Aorta (tissue), 5 donors: ENCODE measurements around the gene FBLN1. TPM values are rescaled to one million over a fixed set of nuclear protein-coding genes. Genes with fewer than 3 reads are reported as not detected.
"Not testable (repeated sequence)": the region's sequence is repeated elsewhere in the genome, so short reads cannot be mapped to it uniquely, and the experiment has no call there.

Experiments
- ATAC-seq: fragments of 200-7000 bp; cut with Tn5 transposase; one replicate; pipeline ENCODE4 v1.9.1; 2022; ENCODE audit warnings: moderate library complexity; ENCODE audit not compliant: low FRiP score
- DNase-seq, 2 donors: peaks; one replicate each; pipeline ENCODE4 v3.0.0-alpha.2; 2020
- H3K27ac ChIP-seq, 2 donors: one replicate each; pipeline ENCODE4 v1.5.1; 2013; ENCODE audit warnings: low read length in 2 of 2, mild to moderate bottlenecking in 2 of 2, moderate library complexity in 2 of 2, control low read depth in 1 of 2, inconsistent platforms in 1 of 2, low read depth in 1 of 2
- H3K27me3 ChIP-seq, 2 donors: one replicate each; pipeline ENCODE4 v1.6.1; 2013; ENCODE audit warnings: control low read depth in 1 of 2, low read length in 1 of 2, mild to moderate bottlenecking in 1 of 2, moderate library complexity in 1 of 2; ENCODE audit not compliant: insufficient read depth in 2 of 2, control insufficient read depth in 1 of 2
- H3K36me3 ChIP-seq, 2 donors: one replicate each; pipeline ENCODE4 v1.6.1; 2013; ENCODE audit warnings: control low read depth in 1 of 2, low read length in 1 of 2, mild to moderate bottlenecking in 1 of 2; ENCODE audit not compliant: insufficient read depth in 2 of 2, control insufficient read depth in 1 of 2
- H3K4me1 ChIP-seq, 2 donors: one replicate each; pipeline ENCODE4 v1.6.1; 2013; ENCODE audit warnings: low read length in 2 of 2, control low read depth in 1 of 2, mild to moderate bottlenecking in 1 of 2, moderate library complexity in 1 of 2; ENCODE audit not compliant: insufficient read depth in 2 of 2, control insufficient read depth in 1 of 2
- H3K4me3 ChIP-seq, 2 donors: one replicate each; pipeline ENCODE4 v1.5.1; 2013; ENCODE audit warnings: low read length in 2 of 2, control low read depth in 1 of 2, mild to moderate bottlenecking in 1 of 2
- H3K9me3 ChIP-seq: one replicate; pipeline ENCODE4 v1.6.1; 2013; ENCODE audit warnings: mild to moderate bottlenecking, low read length; ENCODE audit not compliant: control insufficient read depth
- WGBS, 2 donors: extraction: QIAGEN DNeasy Blood & Tissue Kit; methylation state at CpG; one replicate each; pipeline ENCODE4 v1.1.7; 2013; 5-methylcytosine and 5-hydroxymethylcytosine counted together
- intact Hi-C, 2 donors: fragments of 100-400 bp; cut with DNase I; formaldehyde crosslinking; loops; one replicate each; pipeline versions ENCODE4 v1.14.2 to v1.15.0; 2022
- polyA plus RNA-seq, 2 donors: library from polyadenylated mRNA; stranded (reverse); fragments of 200-250 nt; gene quantifications; one replicate each; pipeline ENCODE4 v1.2.3, GENCODE V29; 2013
- total RNA-seq, 2 donors: library from RNA; stranded (reverse); fragmentation: NEBNext Ultra II Directional; extraction: Animal tissue kit (Norgen Biotek cat#: 25700); gene quantifications; one replicate each; pipeline ENCODE4 v1.2.1, GENCODE V29; 2021
- donor health status: healthy with polysubstance abuse.
- donor health status: Bipolar disorder and iron deficiency.
- donor health status: DM: no; HTN: no; CAD: no.
- donor health status: DM: no; HTN: no; CAD: no.
- donor health status: DM: yes; HTN: yes; CAD: no.

The FBLN1 gene
- total and polyA plus RNA-seq, 4 donors: 48.1 to 1,512 (median 391) TPM

- no peaks in the 10 kb centered on the region for H3K4me1 ChIP-seq
- no peaks in the 10 kb centered on the region for H3K9me3 ChIP-seq
- DNase-seq: peak in 1 of 2 donors; percentile 55
- H3K36me3 ChIP-seq: no peaks in the 10 kb centered on the region
- H3K27ac ChIP-seq: no peak overlapping the region
- no peak overlapping the region for H3K4me3 ChIP-seq
- intact Hi-C loops: no loop called here
- WGBS, 2 donors: 95 to 96% methylated on average over 22 of the region's 22 CpGs
- no peak for ATAC-seq
- H3K27me3 ChIP-seq: no peaks in the 10 kb centered on the region
These were observed 97.3 kb downstream of the FBLN1 start for GRCh38 chr22:45599836-45600577.

DNA sequence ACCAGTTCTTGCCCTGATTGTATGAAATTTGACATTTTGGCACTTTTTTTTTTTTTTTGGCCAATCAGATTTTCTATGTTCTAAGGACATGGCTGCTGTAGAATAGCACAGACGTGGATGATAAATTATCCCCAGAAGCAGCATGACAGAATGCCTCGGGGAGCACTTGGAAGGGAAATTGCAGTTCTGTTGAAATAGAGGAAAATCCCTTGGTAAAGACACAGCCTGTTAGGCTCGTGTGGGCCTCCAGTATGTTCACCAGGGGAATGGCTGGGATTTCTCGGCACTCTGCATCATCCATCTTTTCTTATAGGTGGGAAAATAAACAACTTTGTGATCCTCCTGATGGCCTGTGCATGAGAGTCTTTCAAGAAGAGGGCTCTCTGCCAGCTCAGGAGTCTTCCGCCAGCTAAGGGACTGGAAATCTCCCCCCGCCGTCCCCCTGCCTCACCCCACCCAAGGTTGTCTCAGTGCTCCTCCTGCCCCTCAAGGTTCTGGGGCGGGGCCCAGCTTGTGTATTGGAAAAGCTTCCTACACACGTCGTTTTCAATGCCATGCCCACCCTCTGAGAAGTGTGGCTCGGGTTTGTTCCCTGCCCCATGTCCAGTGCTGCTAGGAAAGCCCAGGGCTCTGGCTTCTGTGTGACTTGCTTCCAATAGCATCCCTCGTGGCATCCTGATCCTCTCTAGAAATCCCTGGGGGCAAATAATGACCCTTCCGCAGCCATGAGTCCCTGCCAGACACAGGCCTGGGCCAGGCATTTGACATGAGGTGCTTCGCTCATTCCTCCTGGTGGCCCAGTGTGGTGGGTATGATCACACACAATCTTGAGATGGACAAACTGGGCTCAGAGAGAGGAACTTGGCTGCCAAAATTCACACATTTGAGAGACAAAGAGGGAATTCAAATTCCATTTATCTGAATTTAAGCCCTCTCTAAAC, 98.4 kb downstream of the FBLN1 start:
- H3K36me3 ChIP-seq: no peaks in the 10 kb centered on the region
- no peak overlapping the region for H3K27ac ChIP-seq
- WGBS, 2 donors: 79 to 86% methylated on average over 14 of the region's 14 CpGs
- intact Hi-C loops: no loop called here
- H3K9me3 ChIP-seq: no peaks in the 10 kb centered on the region
- no peak overlapping the region for H3K4me3 ChIP-seq
- no peak for ATAC-seq
- H3K27me3 ChIP-seq: no peaks in the 10 kb centered on the region
- peak in 1 of 2 donors; percentile 57 for DNase-seq
- H3K4me1 ChIP-seq: no peaks in the 10 kb centered on the region

DNA sequence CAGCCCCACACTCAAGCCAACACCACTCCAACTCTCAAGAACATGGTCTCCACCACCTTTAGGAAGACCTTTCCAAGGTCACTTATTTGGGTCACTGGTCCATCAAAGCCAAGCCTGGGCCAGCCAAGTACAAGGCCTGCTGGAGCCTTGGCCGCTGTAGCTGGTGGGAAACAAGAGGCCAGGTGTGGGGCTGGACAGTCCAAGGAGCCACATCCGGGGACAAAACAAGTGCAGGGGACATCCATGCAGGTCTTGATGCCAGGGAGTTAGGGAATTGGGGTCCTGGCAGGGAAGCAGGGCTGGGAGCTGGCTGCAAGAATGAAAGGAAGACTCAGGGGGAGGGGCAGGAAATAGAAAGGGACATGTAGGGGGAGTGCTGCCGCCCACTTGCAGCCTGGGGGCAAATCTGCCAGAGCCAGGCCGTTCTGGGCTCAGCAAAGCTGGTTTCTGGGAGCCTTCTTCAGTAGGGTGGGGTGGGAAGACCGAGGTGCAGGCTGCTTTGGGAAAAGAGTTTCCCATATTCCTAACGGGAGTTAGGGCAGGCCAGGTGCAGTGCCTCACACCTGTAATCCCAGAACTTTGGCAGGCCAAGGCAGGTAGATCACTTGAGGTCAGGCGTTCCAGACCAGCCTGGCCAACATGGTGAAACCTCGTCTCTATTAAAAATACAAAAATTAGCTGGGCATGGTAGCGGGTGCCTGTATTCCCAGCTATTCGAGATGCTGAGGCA, 99.5 kb downstream of the FBLN1 start:
- ATAC-seq (no peak), DNase-seq (no peak)
- Histone ChIP-seq H3K36me3 (no peaks in the 10 kb centered on the region), H3K27me3 (no peaks in the 10 kb centered on the region), H3K4me3 (no peak overlapping the region), H3K9me3 (no peaks in the 10 kb centered on the region), H3K27ac (no peak overlapping the region), H3K4me1 (no peaks in the 10 kb centered on the region)
- WGBS, 2 donors: 96% methylated on average over 10 of the region's 10 CpGs
- intact Hi-C loops: no loop called here

- Histone ChIP-seq H3K4me3 (no peak overlapping the region), H3K27me3 (no peaks in the 10 kb centered on the region), H3K27ac (no peak overlapping the region), H3K4me1 (no peaks in the 10 kb centered on the region), H3K36me3 (no peaks in the 10 kb centered on the region), H3K9me3 (no peaks in the 10 kb centered on the region)
- no peak for DNase-seq
- intact Hi-C loops: no loop called here
- WGBS, 2 donors: 89 to 90% methylated on average over 21 of the region's 21 CpGs
- peak; percentile 34 for ATAC-seq
These were observed 100.3 kb downstream of the FBLN1 start for GRCh38 chr22:45602824-45603595.

GRCh38 chr22:45603619-45604018, 100.9 kb downstream of the FBLN1 start:
- DNase-seq (no peak), ATAC-seq (no peak)
- no peak overlapping the region for H3K4me3 ChIP-seq
- intact Hi-C loops: no loop called here
- H3K36me3 ChIP-seq: no peaks in the 10 kb centered on the region
- 49 to 51% methylated on average over 3 of the region's 3 CpGs for WGBS, 2 donors
- no peaks in the 10 kb centered on the region for H3K4me1 ChIP-seq
- no peak overlapping the region for H3K27ac ChIP-seq
- H3K27me3 ChIP-seq: no peaks in the 10 kb centered on the region
- H3K9me3 ChIP-seq: no peaks in the 10 kb centered on the region

DNA sequence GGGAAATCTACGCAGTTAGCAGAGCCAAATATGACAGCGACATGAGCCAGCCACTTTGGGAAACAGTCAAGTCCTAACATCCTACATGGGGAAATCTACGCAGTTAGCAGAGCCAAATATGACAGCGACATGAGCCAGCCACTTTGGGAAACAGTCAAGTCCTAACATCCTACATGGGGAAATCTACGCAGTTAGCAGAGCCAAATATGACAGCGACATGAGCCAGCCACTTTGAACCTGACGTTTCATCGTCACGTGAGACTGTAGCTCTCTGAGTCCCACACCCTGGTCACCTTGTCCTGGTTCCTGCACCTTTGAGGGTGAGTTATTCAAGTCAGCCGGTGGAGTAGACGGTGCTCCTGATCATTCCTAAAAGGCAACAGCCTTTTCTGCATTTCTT, 105.4 kb downstream of the FBLN1 start:
- 35 to 42% methylated on average over 8 to 11 of the region's 11 CpGs for WGBS, 2 donors
- DNase-seq, H3K9me3 ChIP-seq, ATAC-seq, H3K36me3 ChIP-seq, intact Hi-C loops, H3K27ac ChIP-seq, H3K4me1 ChIP-seq, H3K27me3 ChIP-seq, H3K4me3 ChIP-seq: not testable (repeated sequence)

- ATAC-seq: no peak
- H3K36me3 ChIP-seq: no peaks in the 10 kb centered on the region
- no peak for DNase-seq
- no peaks in the 10 kb centered on the region for H3K4me1 ChIP-seq
- H3K9me3 ChIP-seq: no peaks in the 10 kb centered on the region
- 70 to 74% methylated on average over 8 of the region's 8 CpGs for WGBS, 2 donors
- H3K4me3 ChIP-seq: no peak overlapping the region
- no peak overlapping the region for H3K27ac ChIP-seq
- no peaks in the 10 kb centered on the region for H3K27me3 ChIP-seq
- intact Hi-C loops: no loop called here
These were observed 106.1 kb downstream of the FBLN1 start for GRCh38 chr22:45608763-45609180.

DNA sequence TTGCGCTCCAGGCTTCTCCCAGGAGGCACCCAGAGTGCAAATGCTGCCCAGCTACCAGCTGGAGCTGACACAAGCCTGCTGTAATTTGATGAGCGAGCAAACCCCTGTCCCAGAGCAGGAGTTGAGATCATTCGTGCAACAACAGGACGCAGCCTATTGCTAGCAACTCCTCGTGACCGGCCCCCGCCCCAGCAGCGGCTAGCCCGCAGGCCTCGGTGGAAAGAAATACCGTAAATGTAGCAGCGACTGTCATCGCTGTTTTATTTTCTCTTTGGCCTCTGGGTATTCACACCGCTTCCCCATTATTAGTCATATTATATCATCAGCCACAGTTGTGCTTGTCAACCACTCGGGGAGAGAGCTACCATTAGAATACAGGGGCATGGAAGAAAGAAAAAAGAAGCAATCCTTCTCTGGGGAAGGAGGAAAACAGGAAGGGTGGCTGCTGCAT, 109.8 kb downstream of the FBLN1 start:
- no peaks in the 10 kb centered on the region for H3K27me3 ChIP-seq
- H3K36me3 ChIP-seq: no peaks in the 10 kb centered on the region
- DNase-seq (peak; percentile 84 to 86), ATAC-seq (peak; percentile 72)
- intact Hi-C loops: no loop called here
- no peak overlapping the region for H3K27ac ChIP-seq
- H3K4me3 ChIP-seq: peak overlapping the region in 1 of 2 donors; percentile 10
- H3K4me1 ChIP-seq: no peaks in the 10 kb centered on the region
- no peaks in the 10 kb centered on the region for H3K9me3 ChIP-seq
- WGBS, 2 donors: 1 to 5% methylated on average over 15 of the region's 15 CpGs
